ENCODE measurements around the gene ZNF18.

- TF ChIP-seq CTCF (IDR thresholded peaks at IDR 0.05; ENCODE audit: poor library complexity) = no peak
- no peak for TF ChIP-seq EZH2 (IDR thresholded peaks at IDR 0.05; ENCODE audit: borderline replicate concordance)
Measured at GRCh38 chr17:11996722-11997146, 541 bp downstream of the ZNF18 start.

Measured in hepatocyte (in vitro differentiated cells).